Left kidney (tissue), 8 donors: ENCODE data around the gene MED16. TPM values are rescaled to one million over a fixed set of nuclear protein-coding genes. Genes with fewer than 3 reads are reported as not detected.

Experiments
- DNase-seq: peaks from one replicate; pipeline ENCODE4 v3.0.0-alpha.2; 2013
- long read RNA-seq, 8 donors: transcript quantifications; one replicate each; lab custom pipeline, GENCODE V29; 2026
- polyA plus RNA-seq: library from polyadenylated mRNA; unstranded; fragments of 120-200 nt; gene quantifications from one replicate; pipeline ENCODE4 v1.2.1, GENCODE V29; 2013; ENCODE audit not compliant: insufficient read length

MED16 gene, protein sequence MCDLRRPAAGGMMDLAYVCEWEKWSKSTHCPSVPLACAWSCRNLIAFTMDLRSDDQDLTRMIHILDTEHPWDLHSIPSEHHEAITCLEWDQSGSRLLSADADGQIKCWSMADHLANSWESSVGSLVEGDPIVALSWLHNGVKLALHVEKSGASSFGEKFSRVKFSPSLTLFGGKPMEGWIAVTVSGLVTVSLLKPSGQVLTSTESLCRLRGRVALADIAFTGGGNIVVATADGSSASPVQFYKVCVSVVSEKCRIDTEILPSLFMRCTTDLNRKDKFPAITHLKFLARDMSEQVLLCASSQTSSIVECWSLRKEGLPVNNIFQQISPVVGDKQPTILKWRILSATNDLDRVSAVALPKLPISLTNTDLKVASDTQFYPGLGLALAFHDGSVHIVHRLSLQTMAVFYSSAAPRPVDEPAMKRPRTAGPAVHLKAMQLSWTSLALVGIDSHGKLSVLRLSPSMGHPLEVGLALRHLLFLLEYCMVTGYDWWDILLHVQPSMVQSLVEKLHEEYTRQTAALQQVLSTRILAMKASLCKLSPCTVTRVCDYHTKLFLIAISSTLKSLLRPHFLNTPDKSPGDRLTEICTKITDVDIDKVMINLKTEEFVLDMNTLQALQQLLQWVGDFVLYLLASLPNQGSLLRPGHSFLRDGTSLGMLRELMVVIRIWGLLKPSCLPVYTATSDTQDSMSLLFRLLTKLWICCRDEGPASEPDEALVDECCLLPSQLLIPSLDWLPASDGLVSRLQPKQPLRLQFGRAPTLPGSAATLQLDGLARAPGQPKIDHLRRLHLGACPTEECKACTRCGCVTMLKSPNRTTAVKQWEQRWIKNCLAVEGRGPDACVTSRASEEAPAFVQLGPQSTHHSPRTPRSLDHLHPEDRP
- polyA plus RNA-seq: 45.7 TPM
- long read RNA-seq, donor 1, transcript MED16-204 (15 exons, 3,420 nt): major isoform, 13 of 31 reads
- long read RNA-seq, donor 1, partial matches to known transcripts: 18 of 31 reads
- long read RNA-seq, donor 1, other reads (novel, unspliced or antisense): 0 of 31 reads
- long read RNA-seq, donor 2, transcript MED16-204 (15 exons, 3,420 nt): major isoform, 8 of 14 reads
- long read RNA-seq, donor 2, partial matches to known transcripts: 5 of 14 reads
- long read RNA-seq, donor 2, other reads (novel, unspliced or antisense): 0 of 14 reads
- long read RNA-seq, donor 3, transcript MED16-204 (15 exons, 3,420 nt): major isoform, 7 of 12 reads
- long read RNA-seq, donor 3, partial matches to known transcripts: 5 of 12 reads
- long read RNA-seq, donor 3, other reads (novel, unspliced or antisense): 0 of 12 reads
- long read RNA-seq, donor 4: 0 reads
- long read RNA-seq, donor 5, transcript MED16-204 (15 exons, 3,420 nt): major isoform, 13 of 18 reads
- long read RNA-seq, donor 5, partial matches to known transcripts: 5 of 18 reads
- long read RNA-seq, donor 5, other reads (novel, unspliced or antisense): 0 of 18 reads
- long read RNA-seq, donor 6, transcript MED16-204 (15 exons, 3,420 nt): major isoform, 6 of 12 reads
- long read RNA-seq, donor 6, partial matches to known transcripts: 6 of 12 reads
- long read RNA-seq, donor 6, other reads (novel, unspliced or antisense): 0 of 12 reads
- long read RNA-seq, donor 7, transcript MED16-204 (15 exons, 3,420 nt): major isoform, 7 of 12 reads
- long read RNA-seq, donor 7, partial matches to known transcripts: 5 of 12 reads
- long read RNA-seq, donor 7, other reads (novel, unspliced or antisense): 0 of 12 reads
- long read RNA-seq, donor 8, partial matches to known transcripts: 0 of 4 reads
- long read RNA-seq, donor 8, other reads (novel, unspliced or antisense): 0 of 4 reads

DNA sequence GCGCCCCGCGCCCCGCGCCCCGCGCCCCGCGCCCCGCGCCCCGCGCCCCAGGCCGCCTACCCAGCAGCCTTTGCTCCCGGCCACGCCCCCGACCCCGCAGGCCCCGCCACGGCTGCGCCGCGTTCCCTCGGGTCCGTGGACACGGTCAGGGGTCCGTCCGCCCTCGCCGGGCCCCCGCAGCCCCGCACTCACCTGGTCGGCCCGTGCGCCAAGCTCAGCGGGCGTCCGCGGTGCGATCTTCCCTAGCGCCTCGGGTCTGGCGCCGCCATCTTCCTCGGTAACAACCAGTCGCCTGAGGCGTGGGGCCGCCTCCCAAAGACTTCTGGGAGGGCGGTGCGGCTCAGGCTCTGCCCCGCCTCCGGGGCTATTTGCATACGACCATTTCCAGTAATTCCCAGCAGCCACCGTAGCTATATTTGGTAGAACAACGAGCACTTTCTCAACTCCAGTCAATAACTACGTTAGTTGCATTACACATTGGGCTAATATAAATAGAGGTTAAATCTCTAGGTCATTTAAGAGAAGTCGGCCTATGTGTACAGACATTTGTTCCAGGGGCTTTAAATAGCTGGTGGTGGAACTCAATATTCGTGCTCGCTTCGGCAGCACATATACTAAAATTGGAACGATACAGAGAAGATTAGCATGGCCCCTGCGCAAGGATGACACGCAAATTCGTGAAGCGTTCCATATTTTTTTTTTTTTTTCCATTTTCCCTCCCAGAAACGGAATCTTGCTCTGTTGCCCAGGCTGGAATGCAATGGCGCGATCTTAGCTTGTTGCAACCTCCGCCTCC lies at the start of gene MED16, which contains the start of gene RNU6-9:
Gene MED16 (minus strand): TSS at position 294 of the 796 bp plus-strand sequence. CDS start 2,056 bp downstream, outside the sequence.
Gene RNU6-9 (plus strand): TSS at position 591 of the 796 bp plus-strand sequence.
- peak; percentile 93 for DNase-seq

DNA sequence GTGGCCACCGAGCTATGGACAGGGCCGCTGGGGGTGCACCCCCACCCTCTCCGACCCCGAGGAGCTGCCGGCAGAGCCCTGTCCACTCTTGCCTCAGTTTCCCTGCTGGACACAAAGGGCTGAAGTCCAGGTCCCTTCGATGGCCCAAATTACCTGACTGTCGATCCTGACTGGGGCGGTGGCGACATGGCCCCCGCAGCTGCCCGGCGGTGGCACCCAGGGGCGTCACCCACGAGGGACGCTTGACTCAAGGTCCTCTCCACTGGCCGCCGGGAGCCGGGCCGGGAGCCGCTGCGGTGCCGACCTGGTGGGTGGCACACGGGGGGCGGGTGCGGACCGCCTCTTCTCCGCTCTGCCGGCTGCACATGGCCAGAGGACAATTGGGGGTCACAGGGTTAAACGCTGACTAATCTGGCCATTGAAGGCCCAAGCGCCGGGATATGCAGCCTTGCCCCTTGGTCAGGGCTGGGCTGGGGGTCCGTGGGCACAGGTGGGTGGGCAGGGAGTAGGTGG lies 49.2 kb upstream of the MED16 start:
- DNase-seq: no peak

DNA sequence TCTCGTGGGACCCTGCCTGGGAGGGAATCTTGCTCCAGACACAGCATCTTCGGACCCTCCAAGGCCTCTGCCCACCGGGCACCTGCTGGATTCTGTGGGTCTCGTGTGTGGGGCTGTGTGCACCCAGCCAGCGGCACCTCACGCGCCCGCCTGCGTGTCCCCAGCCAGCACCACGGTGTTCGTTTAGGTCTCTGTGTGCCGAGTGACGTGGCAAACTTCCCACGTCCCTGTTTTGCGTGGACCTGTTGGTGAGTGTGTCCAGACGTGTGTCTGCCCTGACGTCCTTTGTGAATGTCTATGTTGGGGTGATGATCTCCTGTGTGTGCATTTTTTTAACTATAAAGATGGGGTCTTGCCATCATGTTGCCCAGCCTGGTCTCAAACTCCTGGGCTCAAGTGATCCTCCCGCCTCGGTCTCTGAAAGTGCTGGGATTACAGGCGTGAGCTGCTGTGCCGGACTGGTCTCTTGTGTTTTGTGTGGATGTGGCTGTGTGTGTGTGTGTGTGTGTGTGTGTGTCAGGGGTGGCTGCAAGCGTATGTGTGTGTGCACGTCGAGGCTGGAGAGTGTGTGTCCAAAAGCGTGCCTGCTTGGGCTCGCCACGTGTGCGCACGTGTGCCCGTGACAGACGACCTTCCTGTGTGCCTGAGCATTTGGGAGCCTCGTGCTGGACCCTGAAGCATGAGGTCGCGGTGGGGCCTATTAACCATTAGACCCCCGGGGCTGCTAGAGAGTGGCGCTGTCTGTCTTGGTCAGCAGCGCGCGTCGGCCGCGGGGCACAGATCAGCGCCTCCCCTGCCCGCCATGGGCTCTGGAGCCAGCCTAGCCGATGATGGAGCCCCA lies 48.5 kb upstream of the MED16 start:
- no peak for DNase-seq

DNA sequence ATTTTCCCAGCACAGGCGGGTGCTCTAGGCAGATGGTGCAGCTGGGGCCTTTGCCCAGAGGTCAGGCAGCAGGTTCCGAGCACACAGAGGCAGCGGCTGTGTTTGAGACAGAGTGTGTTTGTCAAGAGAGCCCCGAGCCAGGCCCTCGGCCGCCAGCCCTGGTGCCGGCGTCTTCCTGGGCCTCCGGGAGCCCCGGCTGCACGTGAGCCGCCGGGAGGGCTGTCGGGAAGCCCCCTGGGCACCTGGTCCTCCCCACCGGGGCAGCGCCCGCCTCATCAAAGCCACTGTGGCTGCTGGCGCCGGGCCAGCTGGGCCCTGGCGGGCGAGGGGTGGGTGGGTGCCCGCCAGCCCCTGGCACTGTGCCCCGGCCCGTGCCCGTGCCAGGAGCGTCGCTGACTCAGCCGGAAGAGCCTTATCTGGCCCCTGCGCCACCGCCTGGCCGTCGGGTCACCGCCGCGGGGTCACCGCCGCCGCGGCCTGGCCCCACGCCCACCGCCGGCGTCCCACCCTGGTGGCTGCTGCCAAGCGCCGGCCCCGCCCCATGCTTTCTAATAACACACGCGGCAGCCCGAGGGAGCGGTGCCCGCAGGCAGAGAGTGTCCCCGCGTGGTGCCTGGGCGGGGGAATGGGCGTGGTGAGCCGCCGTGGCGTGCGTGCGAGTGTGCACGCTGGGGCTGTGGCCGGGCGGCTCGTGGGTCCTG lies 47.8 kb upstream of the MED16 start:
- DNase-seq: no peak

DNA sequence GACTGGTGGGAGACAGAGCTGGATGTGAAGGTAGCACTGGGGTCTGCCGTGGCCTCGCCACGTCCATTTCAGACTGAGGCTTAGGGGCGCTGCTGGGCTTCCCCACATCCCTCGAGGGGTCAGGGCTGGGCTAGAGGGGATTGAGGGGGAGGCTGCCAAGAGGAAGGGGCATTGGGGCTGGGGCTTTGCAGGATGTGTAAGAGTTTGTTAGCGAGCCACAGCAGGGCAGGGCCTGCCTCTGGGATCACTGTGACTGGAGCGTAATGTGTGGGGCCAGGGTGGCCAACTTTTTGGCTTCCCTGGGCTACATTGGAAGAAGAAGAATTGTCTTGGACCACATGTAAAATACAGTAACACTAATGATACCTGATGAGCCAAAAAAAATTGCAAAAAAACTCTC lies 46.9 kb upstream of the MED16 start:
- DNase-seq: no peak

DNA sequence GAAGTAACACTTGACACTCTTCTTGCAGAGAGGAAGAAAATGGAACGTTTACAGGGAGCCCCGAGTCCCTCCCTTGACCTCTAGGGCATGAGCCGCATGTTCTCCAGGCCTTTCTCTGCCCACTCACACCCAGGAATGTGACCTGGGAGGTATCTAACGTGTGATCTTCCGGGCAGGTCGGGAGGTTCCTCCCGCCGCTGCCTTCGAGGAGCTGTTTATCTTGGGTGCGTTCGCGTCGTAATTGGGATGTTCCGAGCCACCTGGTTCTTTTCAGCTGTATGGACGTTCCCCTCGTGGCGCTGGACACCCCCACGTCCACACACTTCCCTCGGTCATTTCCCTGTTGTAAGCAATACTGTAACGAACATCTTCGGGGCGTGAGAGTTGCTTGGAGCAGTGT lies 46.5 kb upstream of the MED16 start:
- DNase-seq: no peak

DNA sequence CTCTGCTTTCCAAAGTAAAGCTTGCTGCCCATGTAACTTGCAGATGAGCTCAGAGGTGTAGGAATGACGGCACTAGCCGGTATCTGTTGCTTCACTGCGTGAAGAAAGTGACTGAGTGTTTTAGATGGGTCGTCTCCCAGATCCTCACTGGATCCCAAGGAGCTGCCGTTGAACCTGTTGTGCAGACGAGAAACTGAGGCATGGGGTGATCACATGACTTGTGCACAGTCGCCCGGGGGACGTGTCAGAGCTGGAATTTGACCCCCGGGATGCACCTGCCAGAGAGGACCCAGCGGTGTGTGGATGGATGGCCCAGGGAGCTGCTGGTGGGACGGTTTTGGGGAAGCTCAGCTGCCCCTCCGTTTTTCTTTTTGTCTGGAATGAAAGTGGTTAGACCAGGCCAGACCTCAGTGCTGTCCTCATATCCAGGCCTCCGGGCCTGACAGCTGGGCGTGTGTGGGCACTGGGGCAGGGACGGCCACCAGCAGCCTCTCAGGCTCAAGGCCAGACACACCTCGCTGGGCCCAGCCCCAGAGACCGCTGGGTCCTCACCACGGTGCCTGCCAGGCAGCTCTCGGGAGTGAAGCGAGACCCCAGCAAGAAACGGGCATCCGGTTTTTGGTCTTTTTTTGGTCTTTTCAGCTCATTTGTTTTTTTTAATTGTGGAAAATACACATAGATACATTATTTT lies 45.4 kb upstream of the MED16 start:
- DNase-seq: no peak

DNA sequence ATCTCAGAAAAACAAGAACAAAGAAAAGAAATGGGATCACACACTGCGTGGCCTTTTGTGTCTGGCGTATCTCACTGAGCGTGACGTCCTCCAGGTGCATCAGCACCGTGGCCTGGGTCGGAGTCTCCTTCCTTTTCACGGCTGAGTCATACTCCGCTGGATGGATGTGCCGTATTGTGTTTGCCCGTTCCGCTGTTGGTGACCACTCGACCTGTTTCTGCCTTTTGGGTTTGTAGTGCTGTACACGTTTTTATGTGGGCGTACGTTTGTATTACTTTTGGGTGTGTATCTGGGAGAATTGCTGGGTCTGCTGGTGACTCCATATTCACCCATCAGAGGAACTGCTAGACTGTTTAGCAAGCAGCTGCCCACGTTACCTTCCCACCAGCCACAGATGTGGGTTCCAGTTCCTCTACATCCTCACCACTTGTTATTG lies 44.3 kb upstream of the MED16 start:
- no peak for DNase-seq

DNA sequence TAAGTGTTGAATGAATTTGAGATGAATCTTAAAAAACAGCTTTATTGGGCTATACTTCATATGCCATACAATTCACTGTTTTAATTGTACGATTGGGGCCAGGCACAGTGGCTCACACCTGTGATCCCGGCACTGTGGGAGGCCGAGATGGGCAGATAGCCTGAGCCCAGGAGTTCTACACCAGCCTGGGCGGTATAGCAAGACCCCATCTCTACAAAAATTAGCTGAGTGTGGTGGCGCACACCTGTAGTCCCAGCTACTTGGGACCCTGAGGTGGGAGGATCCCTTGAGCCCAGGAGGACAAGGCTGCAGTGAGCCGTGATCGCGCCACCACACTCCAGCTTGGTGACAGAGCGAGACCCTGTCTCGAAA lies 43.2 kb upstream of the MED16 start:
- DNase-seq: no peak

DNA sequence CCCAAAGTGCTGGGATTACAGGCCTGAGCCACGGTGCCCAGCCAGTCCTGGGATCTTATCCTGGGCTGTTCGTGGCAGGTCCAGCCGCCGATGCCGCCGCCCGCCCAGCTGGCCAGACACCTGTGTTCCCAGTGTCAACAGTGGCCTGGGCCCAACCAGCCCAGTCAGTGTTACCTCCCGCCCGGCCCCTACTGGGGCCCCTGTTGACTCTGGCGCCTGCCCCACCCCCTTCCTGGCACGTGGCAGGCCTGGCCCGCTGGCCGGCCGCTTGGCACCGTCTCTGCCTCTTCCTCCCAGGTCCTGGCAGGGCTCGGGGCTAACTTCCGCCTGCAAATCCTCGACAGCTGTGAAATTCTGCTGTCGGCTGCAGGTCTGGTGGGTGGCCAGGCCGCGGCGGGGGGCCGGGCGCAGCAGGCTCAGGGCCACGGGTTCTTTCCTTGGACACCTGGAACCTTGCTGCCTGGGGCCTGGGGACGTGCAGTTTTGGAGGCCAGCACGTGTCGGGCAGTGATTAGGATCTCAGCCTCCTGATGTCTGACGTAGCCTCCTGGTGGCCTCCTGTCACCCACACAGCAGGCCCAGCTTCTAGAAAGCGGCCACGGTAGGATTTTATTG lies 42.0 kb upstream of the MED16 start:
- DNase-seq: no peak

DNA sequence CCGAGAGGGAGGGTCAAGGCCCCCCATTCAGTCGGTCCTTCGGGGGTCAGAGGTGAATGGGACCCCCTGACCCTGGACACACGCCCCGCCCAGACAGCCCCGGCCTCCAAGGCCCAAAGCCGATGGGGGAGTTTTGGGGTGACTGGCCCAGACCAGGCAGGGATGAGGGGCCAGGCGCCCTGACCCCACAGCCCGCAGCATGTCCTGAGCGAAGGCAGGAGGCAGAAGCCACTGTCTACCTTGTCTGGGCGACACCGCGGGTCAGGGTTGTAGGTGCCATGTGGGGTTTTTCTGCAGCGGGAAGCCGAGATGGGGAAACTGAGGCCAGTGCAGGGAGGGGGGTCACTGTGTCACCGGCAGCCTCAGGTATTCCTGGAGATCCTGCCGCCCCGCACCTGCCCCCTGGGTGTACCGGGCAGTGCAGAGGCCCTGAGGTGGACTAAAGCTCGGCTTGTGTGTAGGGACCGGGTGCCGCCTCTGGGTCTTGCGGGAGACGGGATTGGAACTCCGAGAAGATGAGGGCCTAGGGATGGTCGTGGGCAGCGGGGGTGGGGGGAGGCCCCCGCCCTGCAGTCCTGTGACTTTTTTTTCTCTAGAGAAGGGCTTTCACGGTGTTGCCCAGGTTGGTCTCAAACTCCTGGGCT lies 41.3 kb upstream of the MED16 start:
- no peak for DNase-seq

DNA sequence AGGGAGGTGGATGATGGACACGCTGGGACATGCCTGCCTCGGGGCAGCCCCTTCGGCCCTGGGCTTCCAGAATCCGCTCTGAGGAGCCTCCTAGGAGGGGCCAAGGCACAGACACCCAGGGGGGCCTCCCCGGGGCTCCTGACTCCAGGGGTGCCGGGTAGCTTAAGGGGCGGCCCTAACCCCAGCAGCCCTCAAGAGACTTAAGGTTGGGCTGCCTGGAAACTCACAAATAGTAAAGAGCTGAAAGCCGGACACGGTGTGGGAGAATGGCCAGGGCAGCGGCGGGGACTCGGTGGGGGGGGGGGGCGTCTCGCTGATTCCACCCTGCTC lies 40.5 kb upstream of the MED16 start:
- DNase-seq: no peak

DNA sequence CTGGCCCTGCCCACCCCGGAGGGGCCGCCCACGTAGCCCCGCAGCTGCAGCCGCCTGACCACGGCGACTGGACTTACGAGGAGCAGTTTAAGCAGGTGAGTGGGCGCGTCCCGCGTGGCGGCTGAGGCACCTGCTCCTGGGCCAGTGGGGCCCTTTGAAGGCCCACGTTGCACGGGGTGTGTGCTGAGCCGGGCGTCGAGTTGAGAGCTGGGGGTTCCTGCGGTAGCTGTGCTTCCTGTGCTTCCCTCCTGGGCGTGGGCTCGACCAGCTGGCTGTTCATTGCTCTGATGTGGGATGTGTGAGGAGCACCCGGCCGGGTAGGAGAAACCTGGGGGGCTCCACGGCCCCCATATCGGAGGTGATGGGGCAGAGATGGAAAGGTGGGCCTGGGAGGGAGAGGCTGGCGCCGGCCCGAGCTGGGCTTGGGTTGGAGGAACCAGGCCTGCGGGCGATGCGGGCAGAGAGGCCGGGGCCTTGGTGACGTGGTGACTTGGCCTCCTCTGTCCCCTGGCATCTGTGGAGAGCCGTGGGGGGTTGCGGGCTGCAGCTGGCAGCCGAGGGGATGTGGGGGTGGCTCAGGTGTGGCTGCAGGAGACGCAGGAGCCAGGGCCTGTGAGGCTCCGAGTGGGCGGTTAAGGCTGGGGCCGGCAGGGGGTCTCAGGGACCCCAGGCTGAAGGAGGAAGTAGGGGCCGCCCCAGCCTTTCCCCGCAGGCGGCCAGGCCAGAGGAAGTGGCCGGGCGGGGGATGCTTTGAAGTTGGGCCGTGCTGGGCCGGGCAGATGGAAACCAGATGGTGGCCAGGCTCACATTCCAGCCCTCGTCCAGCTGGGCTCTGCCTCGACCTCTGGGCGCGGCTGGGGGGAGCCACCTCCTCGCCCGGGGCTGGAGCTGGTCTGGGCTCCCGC lies 39.9 kb upstream of the MED16 start:
- no peak for DNase-seq

DNA sequence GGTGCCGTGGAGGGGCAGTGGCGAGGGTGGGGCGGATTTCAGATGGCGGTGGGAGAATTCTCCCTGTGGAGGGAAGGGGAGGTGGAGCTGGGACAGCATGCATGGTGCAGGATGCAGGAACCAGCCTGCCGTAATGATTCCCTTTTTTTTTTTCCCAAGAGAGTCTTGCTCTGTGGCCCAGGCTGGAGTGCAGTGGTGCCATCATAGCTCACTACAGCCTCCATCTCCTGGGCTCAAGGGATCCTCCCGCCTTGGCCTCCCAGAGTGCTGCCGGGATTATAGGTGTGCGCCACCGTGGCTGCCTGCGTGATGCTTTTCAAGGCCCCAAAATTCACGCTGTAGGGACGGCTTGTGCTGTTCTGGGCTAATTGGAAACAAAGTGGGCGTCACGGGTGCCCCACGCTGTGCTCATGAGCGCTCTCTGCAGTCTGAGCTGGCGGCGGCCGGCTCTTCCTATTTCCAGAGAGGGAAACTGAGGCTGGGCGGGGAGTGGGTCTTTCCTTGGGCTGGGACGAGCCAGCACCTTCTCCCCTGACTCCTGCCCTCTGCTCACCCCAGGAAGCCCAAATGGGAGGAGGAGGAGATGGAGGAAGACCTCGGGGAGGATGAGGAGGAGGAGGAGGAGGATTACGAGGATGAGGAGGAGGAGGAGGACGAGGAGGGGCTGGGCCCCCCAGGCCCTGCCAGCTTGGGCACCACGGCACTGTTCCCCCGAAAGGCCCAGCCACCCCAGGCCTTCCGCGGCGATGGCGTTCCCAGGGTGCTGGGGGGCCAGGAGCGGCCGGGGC lies 39.1 kb upstream of the MED16 start:
- DNase-seq: no peak

DNA sequence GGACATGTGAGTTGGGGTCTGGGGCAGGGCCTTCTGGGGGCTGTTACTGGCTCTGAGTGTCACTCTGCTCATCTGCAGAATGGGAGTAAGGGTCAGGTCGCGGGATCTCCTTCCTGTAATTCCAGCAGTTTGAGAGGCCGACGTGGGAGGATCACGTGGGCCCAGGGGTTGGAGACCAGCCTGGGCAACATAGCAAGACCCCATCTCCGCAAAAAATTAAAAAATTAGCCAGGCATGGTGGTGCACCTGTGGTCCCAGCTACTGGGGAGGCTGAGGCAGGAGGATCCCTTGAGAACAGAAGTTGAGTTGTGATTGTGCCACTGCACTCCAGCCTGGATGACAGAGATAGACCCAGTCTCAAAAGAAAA lies 36.9 kb upstream of the MED16 start:
- no peak for DNase-seq
